Stomach (tissue), 9 donors: Measurements from ENCODE around the gene IL12B. TPM values are rescaled to one million over a fixed set of nuclear protein-coding genes. Genes with fewer than 3 reads are reported as not detected.

Source experiments
- DNase-seq, 2 donors: peaks; one replicate each; pipeline versions ENCODE4 v3.0.0 to v3.0.0-alpha.2; 2013 to 2019
- H3K27ac ChIP-seq, 5 donors: fragments of 200-600 bp in 4 of 5; sonication (generic) in 4 of 5; one replicate each; pipeline ENCODE4 v1.5.1; 2013 to 2019; ENCODE audit warnings: mild to moderate bottlenecking in 1 of 5, moderate library complexity in 1 of 5
- H3K27me3 ChIP-seq, 3 donors: fragments of 200-600 bp; sonication (generic); one replicate each; pipeline ENCODE4 v1.5.1; 2017 to 2019; ENCODE audit warnings: mixed run types in 1 of 3
- H3K36me3 ChIP-seq, 4 donors: fragments of 200-600 bp; sonication (generic); 1 replicate in 3 of 4; 2 replicates in 1 of 4; pipeline ENCODE4 v1.5.1; 2016 to 2019
- H3K4me1 ChIP-seq, 4 donors: fragments of 200-600 bp; sonication (generic); one replicate each; pipeline ENCODE4 v1.5.1; 2016 to 2019
- H3K4me3 ChIP-seq, 4 donors: fragments of 200-600 bp; sonication (generic) in 3 of 4; one replicate each; pipeline ENCODE4 v1.5.1; 2016 to 2019; ENCODE audit warnings: mild to moderate bottlenecking in 1 of 4
- H3K9me3 ChIP-seq, 4 donors: fragments of 200-600 bp; sonication (generic); one replicate each; pipeline ENCODE4 v1.5.1; 2016 to 2019
- EP300 ChIP-seq: sonication (generic); formaldehyde crosslinking; IDR thresholded peaks from one replicate; pipeline ENCODE4 v1.6.1; 2017; ENCODE audit warnings: antibody characterized with exemption
- POLR2A ChIP-seq, 4 donors: fragments of 450-650 bp; IDR thresholded peaks; one replicate each; pipeline ENCODE4 v1.6.1; 2016; ENCODE audit warnings: antibody characterized with exemption in 4 of 4, control low read depth in 2 of 4, mild to moderate bottlenecking in 1 of 4, moderate library complexity in 1 of 4
- POLR2AphosphoS5 ChIP-seq, 3 donors: sonication (generic); formaldehyde crosslinking; IDR thresholded peaks; one replicate each; pipeline ENCODE4 v1.6.1; 2016; ENCODE audit warnings: antibody characterized with exemption in 3 of 3
- WGBS, 5 donors: extraction: QIAGEN DNeasy Blood & Tissue Kit in 3 of 5; methylation state at CpG; one replicate each; pipeline versions ENCODE4 v1.1.5 to v1.1.7; 2013 to 2018; 5-methylcytosine and 5-hydroxymethylcytosine counted together
- intact Hi-C: fragments of 100-400 bp; cut with DNase I; formaldehyde crosslinking; loops from one replicate; pipeline ENCODE4 v1.15.1; 2023; ENCODE audit warnings: low total_unique reads
- polyA plus RNA-seq, 3 donors: library from polyadenylated mRNA; stranded (reverse); fragments of 200-250 nt; gene quantifications; one replicate each; pipeline ENCODE4 v1.2.3, GENCODE V29; 2013
- total RNA-seq, 5 donors: library from RNA; depleted of rRNA; stranded (reverse); fragments of >200 nt; gene quantifications; one replicate each; pipeline versions ENCODE4 v1.1.0 to v1.2.3, GENCODE V29; 2014 to 2016
- TF ChIP-seq, protein P1 (sequence below), 7 experiments: fragments of 450-650 bp in 4 of 7; fragments of 200-600 bp in 3 of 7; sonication (generic) in 3 of 7; IDR thresholded peaks; one replicate each; pipeline ENCODE4 v1.5.1; 2016 to 2019; ENCODE audit warnings: antibody characterized with exemption in 7 of 7, control low read depth in 2 of 7, mild to moderate bottlenecking in 1 of 7
- donor health status: healthy with polysubstance abuse.
- donor health status: Bipolar disorder and iron deficiency.
- donor health status: healthy.

The IL12B gene
- total and polyA plus RNA-seq, 8 donors = 0.05 TPM; not detected in 7

DNA sequence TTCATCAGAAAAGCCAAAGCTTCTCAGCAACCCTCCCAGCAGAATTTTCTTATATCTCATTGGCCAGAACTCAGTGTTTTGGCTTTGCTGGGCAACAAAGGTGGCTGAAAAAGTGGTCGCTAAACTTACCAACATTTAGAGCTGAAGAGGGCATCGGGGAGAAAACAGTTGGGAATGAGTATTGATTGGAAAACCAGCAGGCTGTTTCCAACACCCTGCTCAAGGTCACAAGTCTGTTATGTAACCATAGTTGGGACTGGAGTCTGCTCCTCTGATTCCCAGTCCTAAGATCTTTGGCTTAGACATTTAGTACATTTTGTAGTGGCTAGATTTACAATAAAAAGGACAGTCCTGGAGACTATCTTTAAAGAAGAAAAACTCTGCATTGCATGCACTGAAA lies 17.1 kb downstream of the IL12B start:
- no peak for DNase-seq
- H3K4me3 ChIP-seq = no peak overlapping the region
- no peak overlapping the region for H3K27ac ChIP-seq
- intact Hi-C loops = loop anchor here (10.0 kb wide), 1 partner anchor 158 kb away; no protein-coding TSS in a partner anchor
- no peak for TF ChIP-seq EP300
- TF ChIP-seq, protein P1, sequence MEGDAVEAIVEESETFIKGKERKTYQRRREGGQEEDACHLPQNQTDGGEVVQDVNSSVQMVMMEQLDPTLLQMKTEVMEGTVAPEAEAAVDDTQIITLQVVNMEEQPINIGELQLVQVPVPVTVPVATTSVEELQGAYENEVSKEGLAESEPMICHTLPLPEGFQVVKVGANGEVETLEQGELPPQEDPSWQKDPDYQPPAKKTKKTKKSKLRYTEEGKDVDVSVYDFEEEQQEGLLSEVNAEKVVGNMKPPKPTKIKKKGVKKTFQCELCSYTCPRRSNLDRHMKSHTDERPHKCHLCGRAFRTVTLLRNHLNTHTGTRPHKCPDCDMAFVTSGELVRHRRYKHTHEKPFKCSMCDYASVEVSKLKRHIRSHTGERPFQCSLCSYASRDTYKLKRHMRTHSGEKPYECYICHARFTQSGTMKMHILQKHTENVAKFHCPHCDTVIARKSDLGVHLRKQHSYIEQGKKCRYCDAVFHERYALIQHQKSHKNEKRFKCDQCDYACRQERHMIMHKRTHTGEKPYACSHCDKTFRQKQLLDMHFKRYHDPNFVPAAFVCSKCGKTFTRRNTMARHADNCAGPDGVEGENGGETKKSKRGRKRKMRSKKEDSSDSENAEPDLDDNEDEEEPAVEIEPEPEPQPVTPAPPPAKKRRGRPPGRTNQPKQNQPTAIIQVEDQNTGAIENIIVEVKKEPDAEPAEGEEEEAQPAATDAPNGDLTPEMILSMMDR (IDR thresholded peaks at IDR 0.05) = no peak
- TF ChIP-seq POLR2A (IDR thresholded peaks at IDR 0.05) = no peak
- no peaks in the 10 kb centered on the region for H3K36me3 ChIP-seq
- H3K27me3 ChIP-seq = peaks cover 0 to 29% (median 0%) of the 10 kb centered on the region in 3 donors
- 81 to 93% (median 84%) methylated on average over 2 of the region's 2 CpGs for WGBS, 5 donors
- H3K9me3 ChIP-seq = no peaks in the 10 kb centered on the region
- H3K4me1 ChIP-seq = peaks cover 0 to 15% (median 8%) of the 10 kb centered on the region in 4 donors

DNA sequence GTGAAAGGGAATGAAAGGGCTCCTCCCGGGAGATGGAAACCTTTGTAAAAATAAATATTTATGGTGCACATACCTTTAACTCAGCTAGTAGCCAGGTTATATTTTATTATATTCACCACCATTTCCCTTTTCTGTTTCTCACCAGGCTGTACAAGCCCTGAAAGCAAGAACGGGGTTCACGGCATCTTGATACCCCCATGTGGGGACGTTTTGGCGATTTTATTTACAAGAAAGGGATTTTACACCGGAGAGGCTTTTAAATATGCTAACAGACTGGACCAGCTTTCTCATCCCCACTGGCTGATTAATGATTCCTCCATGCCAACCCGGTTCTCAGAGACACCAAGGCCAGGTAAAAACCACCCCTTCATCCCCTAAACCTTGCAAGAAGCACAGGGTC lies 19.2 kb downstream of the IL12B start:
- H3K9me3 ChIP-seq = no peaks in the 10 kb centered on the region
- intact Hi-C loops = loop anchor here (10.0 kb wide), 1 partner anchor 156 kb away; no protein-coding TSS in a partner anchor

DNA sequence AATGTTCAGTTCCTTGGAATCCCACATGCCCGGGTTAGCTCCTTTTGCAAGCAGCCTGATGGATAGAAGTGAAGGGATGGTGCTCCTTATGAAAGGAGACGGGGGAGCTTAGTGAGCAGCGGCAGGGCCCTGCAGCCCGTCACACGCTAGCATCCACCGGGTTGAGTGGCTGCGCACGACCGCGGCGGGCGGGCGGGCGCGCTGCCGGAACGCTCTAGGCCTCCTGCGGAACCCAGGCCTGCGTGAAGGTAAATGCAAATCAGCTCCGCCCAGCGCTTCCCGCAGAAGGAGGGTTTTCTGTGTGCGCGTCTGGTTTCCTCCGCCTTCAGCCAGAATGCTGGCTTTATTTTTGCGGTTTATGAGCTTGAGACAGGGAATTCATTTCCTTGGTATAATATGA lies 19.8 kb downstream of the IL12B start:
- intact Hi-C loops = loop anchor here (10.0 kb wide), 1 partner anchor 156 kb away; no protein-coding TSS in a partner anchor
- H3K4me1 ChIP-seq = peaks cover 0 to 15% (median 8%) of the 10 kb centered on the region in 4 donors
- no peaks in the 10 kb centered on the region for H3K36me3 ChIP-seq
- DNase-seq = peak; percentile 63 to 77
- H3K27ac ChIP-seq = no peak overlapping the region
- peak overlapping the region; percentile 13 to 40 (median 28) for H3K4me3 ChIP-seq
- no peak for TF ChIP-seq POLR2AphosphoS5 (IDR thresholded peaks at IDR 0.05)
- TF ChIP-seq EP300 = no peak
- no peak for TF ChIP-seq POLR2A (IDR thresholded peaks at IDR 0.05)
- TF ChIP-seq, protein P1 (IDR thresholded peaks at IDR 0.05) = no peak
- peaks cover 0 to 29% (median 0%) of the 10 kb centered on the region in 3 donors for H3K27me3 ChIP-seq
- WGBS, 5 donors = 2 to 14% (median 4%) methylated on average over 20 to 26 of the region's 26 CpGs
- no peaks in the 10 kb centered on the region for H3K9me3 ChIP-seq

More for the DNA sequence above, 19.2 kb downstream of the IL12B start:
- Histone ChIP-seq H3K4me1 (peaks cover 0 to 15% (median 8%) of the 10 kb centered on the region in 4 donors), H3K36me3 (no peaks in the 10 kb centered on the region), H3K4me3 (peak overlapping the region; percentile 13 to 40 (median 28)), H3K27ac (no peak overlapping the region), H3K27me3 (peaks cover 0 to 29% (median 0%) of the 10 kb centered on the region in 3 donors)
- 31 to 33% (median 33%) methylated on average over 7 of the region's 7 CpGs for WGBS, 5 donors
- no peak for DNase-seq
- TF ChIP-seq, protein P1 (IDR thresholded peaks at IDR 0.05) = no peak
- TF ChIP-seq POLR2A (IDR thresholded peaks at IDR 0.05) = no peak
- no peak for TF ChIP-seq EP300
- no peak for TF ChIP-seq POLR2AphosphoS5 (IDR thresholded peaks at IDR 0.05)

DNA sequence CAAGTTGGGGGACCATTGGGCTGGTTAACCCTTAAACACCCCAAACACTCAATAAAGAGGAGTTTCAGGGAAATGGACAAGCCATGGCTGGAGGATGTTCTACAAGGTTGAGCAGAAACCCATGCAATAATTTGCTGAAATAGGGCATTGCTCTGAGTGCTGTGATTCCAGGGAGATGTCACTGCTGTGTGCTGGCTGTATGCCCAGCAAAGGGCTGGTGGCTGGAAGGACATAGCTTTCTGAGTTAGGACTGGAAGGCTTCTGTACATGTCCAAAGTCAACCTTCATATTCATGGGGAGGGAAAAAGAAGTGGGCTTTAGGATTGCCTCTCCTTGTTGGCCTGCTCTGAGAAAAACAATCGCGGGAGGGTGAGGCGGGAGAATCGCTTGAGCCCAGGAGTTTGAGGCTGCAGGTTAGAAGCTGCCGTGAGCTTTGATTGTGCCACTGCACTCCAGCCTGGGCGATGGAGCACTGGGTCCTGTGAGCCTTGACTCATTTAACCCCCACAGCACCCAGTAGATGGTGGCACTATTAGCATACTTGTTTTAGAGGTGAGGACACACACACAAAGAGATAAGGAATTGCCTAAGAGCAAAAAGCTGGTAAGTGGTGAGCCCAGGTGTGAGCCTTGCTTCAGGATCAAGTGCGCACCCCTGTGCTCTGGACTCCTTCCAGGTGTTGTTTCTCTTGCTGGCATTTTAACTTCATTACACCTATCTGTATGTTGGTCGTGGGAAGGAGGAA lies 20.4 kb downstream of the IL12B start:
- DNase-seq = peak in 1 of 2 donors; percentile 5
- peak overlapping the region in 1 of 4 donors; percentile 40 for H3K4me3 ChIP-seq

More for the DNA sequence above, 20.4 kb downstream of the IL12B start:
- 55 to 72% (median 61%) methylated on average over 8 of the region's 8 CpGs for WGBS, 5 donors
- H3K27me3 ChIP-seq = peaks cover 0 to 29% (median 0%) of the 10 kb centered on the region in 3 donors
- intact Hi-C loops = loop anchor here (10.0 kb wide), 1 partner anchor 155 kb away; no protein-coding TSS in a partner anchor
- no peak for TF ChIP-seq POLR2A (IDR thresholded peaks at IDR 0.05)
- no peak for TF ChIP-seq POLR2AphosphoS5 (IDR thresholded peaks at IDR 0.05)
- TF ChIP-seq, protein P1 (IDR thresholded peaks at IDR 0.05) = no peak
- TF ChIP-seq EP300 = no peak
- H3K4me1 ChIP-seq = peaks cover 0 to 15% (median 8%) of the 10 kb centered on the region in 4 donors
- no peaks in the 10 kb centered on the region for H3K36me3 ChIP-seq
- no peak overlapping the region for H3K27ac ChIP-seq
- no peaks in the 10 kb centered on the region for H3K9me3 ChIP-seq
